Naive thymus-derived CD4-positive, alpha-beta T cell (primary cell): ENCODE data around the gene FER. TPM values are rescaled to one million over a fixed set of nuclear protein-coding genes. Genes with fewer than 3 reads are reported as not detected.

Experiments used
- ATAC-seq: fragments of 150-1000 bp; cut with Tn5 transposase; 2 replicates; pipeline ENCODE4 v1.10.0; 2021; ENCODE audit warnings: mild to moderate bottlenecking, moderate library complexity
- CTCF ChIA-PET: fragments of 350-600 bp; sonication (Branson Sonifier 250); formaldehyde crosslinking; loops from one replicate; lab custom pipeline; 2021; ENCODE audit warnings: antibody characterized with exemption; lab: Charles Lee
- POLR2A ChIA-PET: fragments of 350-600 bp; sonication (Branson Sonifier 250); formaldehyde crosslinking; loops from one replicate; lab custom pipeline; 2021; ENCODE audit warnings: antibody characterized with exemption, inconsistent platforms; lab: Charles Lee
- DNase-seq, 9 donors: peaks; one replicate each; pipeline versions ENCODE4 v3.0.0 to v3.0.0-alpha.2; 2020 to 2022; ENCODE audit warnings: mixed read lengths in 1 of 9
- H3K27ac ChIP-seq: one replicate; pipeline ENCODE4 v1.7.0; 2013; ENCODE audit warnings: mild to moderate bottlenecking, low read depth, low read length, moderate library complexity
- H3K27me3 ChIP-seq, 2 donors: one replicate each; pipeline ENCODE4 v1.7.0; 2013; ENCODE audit warnings: low read length in 2 of 2, mild to moderate bottlenecking in 2 of 2, moderate library complexity in 2 of 2; ENCODE audit not compliant: control insufficient read depth in 2 of 2, insufficient read depth in 2 of 2
- H3K36me3 ChIP-seq, 3 experiments: 1 replicate in 2 of 3; 2 replicates in 1 of 3; pipeline ENCODE4 v1.7.0; 2013; ENCODE audit warnings: low read length in 3 of 3, mild to moderate bottlenecking in 3 of 3, moderate library complexity in 1 of 3; ENCODE audit not compliant: insufficient read depth in 3 of 3, control insufficient read depth in 2 of 3
- H3K4me1 ChIP-seq, 2 donors: one replicate each; pipeline ENCODE4 v1.7.0; 2013; ENCODE audit warnings: low read length in 2 of 2, mild to moderate bottlenecking in 2 of 2, moderate library complexity in 1 of 2; ENCODE audit not compliant: control insufficient read depth in 2 of 2, insufficient read depth in 2 of 2
- H3K4me3 ChIP-seq: 2 replicates; pipeline ENCODE4 v1.7.0; 2013; ENCODE audit warnings: mild to moderate bottlenecking, low read length
- H3K9me3 ChIP-seq, 3 experiments: 1 replicate in 2 of 3; 2 replicates in 1 of 3; pipeline ENCODE4 v1.7.0; 2013; ENCODE audit warnings: low read length in 3 of 3; ENCODE audit not compliant: control insufficient read depth in 2 of 3
- H3K27ac Mint-ChIP-seq, 9 donors: one replicate each; pipeline ENCODE4 v1.8.0; 2020 to 2022; ENCODE audit warnings: mixed read lengths in 9 of 9, mild to moderate bottlenecking in 8 of 9, moderate library complexity in 5 of 9, inconsistent platforms in 2 of 9
- H3K27me3 Mint-ChIP-seq, 5 donors: one replicate each; pipeline ENCODE4 v1.8.0; 2021 to 2022; ENCODE audit warnings: mixed read lengths in 5 of 5, mild to moderate bottlenecking in 1 of 5
- H3K36me3 Mint-ChIP-seq, 5 donors: one replicate each; pipeline ENCODE4 v1.8.0; 2020 to 2022; ENCODE audit warnings: mixed read lengths in 5 of 5, mild to moderate bottlenecking in 3 of 5, inconsistent platforms in 1 of 5
- H3K4me1 Mint-ChIP-seq, 7 donors: one replicate each; pipeline ENCODE4 v1.8.0; 2020 to 2022; ENCODE audit warnings: mixed read lengths in 7 of 7, mild to moderate bottlenecking in 3 of 7, inconsistent platforms in 1 of 7
- H3K4me3 Mint-ChIP-seq, 10 donors: one replicate each; pipeline ENCODE4 v1.8.0; 2020 to 2022; ENCODE audit warnings: mild to moderate bottlenecking in 10 of 10, mixed read lengths in 10 of 10, moderate library complexity in 6 of 10, inconsistent platforms in 2 of 10
- H3K9me3 Mint-ChIP-seq, 11 donors: one replicate each; pipeline ENCODE4 v1.8.0; 2020 to 2022; ENCODE audit warnings: mixed read lengths in 11 of 11, mild to moderate bottlenecking in 4 of 11, inconsistent platforms in 1 of 11, moderate library complexity in 1 of 11
- intact Hi-C, 2 donors: fragments of 100-400 bp; cut with micrococcal nuclease; formaldehyde crosslinking; loops; one replicate each; pipeline ENCODE4 v1.15.1; 2023
- polyA plus RNA-seq, 2 donors: library from polyadenylated mRNA; unstranded; fragments of 300-500 nt; fragmentation: Illumina TruSeq; gene quantifications; one replicate each; pipeline ENCODE4 v1.2.3, GENCODE V29; 2021
- total RNA-seq, 6 experiments: library from RNA in 5 of 6; stranded (reverse) in 5 of 6; gene quantifications; 1 replicate in 5 of 6; 2 replicates in 1 of 6; pipeline ENCODE4 v1.2.3 and lab custom pipeline; 2021 to 2026

Gene FER
- total and polyA plus RNA-seq, 7 experiments from 2014 or later: 2.7 to 17.6 (median 13.8) TPM

- peak in 6 of 9 donors; percentile 9 to 56 (median 16) for DNase-seq
- Histone ChIP-seq H3K27ac (peak overlapping the region; percentile 94), H3K9me3 (no peaks in the 10 kb centered on the region), H3K4me3 (peak overlapping the region; percentile 91), H3K4me1 (peaks cover 10 to 12% of the 10 kb centered on the region in 2 donors), H3K36me3 (peaks cover 0 to 10% (median 0%) of the 10 kb centered on the region in 3 experiments), H3K27me3 (no peaks in the 10 kb centered on the region)
- Mint-ChIP-seq H3K4me3 (peak overlapping the region; percentile 83 to 100 (median 93)), H3K4me1 (peaks cover 9 to 26% (median 13%) of the 10 kb centered on the region in 7 donors), H3K27me3 (peaks cover 0 to 55% (median 0%) of the 10 kb centered on the region in 5 donors), H3K36me3 (peaks cover 0 to 3% (median 0%) of the 10 kb centered on the region in 5 donors), H3K9me3 (no peaks in the 10 kb centered on the region), H3K27ac (peak overlapping the region; percentile 69 to 98 (median 93))
- ChIA-PET POLR2A (interaction anchor here (1.3 to 1.8 kb wide), 3 partner anchors 21 to 660 kb away, joined by 3 to 11 read pairs (median 6); partner anchors contain the start of gene PJA2), CTCF (no interaction called here)
- ATAC-seq: peak; percentile 6
- intact Hi-C loops: loop anchor here (2.0 to 10.0 kb wide), 6 partner anchors 20 to 1990 kb away; partner anchors contain the start of genes SLC25A46 (in 1 of the 2) and TMEM232 (in 1 of the 2)
These were observed 1.6 kb downstream of the FER start for GRCh38 chr5:108749128-108749861.

- H3K27me3 Mint-ChIP-seq: peaks cover 0 to 35% (median 0%) of the 10 kb centered on the region in 5 donors
- H3K4me3 Mint-ChIP-seq: no peak overlapping the region
- Histone ChIP-seq H3K36me3 (peaks cover 0 to 6% (median 0%) of the 10 kb centered on the region in 3 experiments), H3K4me3 (no peak overlapping the region), H3K27ac (no peak overlapping the region), H3K9me3 (no peaks in the 10 kb centered on the region), H3K4me1 (peaks cover 0 to 7% of the 10 kb centered on the region in 2 donors), H3K27me3 (no peaks in the 10 kb centered on the region)
- H3K4me1 Mint-ChIP-seq: peaks cover 4 to 11% (median 7%) of the 10 kb centered on the region in 7 donors
- CTCF ChIA-PET: no interaction called here
- intact Hi-C loops: no loop called here
- POLR2A ChIA-PET: no interaction called here
- H3K9me3 Mint-ChIP-seq: no peaks in the 10 kb centered on the region
- no peak overlapping the region for H3K27ac Mint-ChIP-seq
- peaks cover 0 to 3% (median 0%) of the 10 kb centered on the region in 5 donors for H3K36me3 Mint-ChIP-seq
- ATAC-seq (no peak), DNase-seq (no peak)
These were observed 5.6 kb downstream of the FER start for GRCh38 chr5:108753331-108753730.

- Mint-ChIP-seq H3K4me3 (no peak overlapping the region), H3K27me3 (peaks cover 0 to 33% (median 0%) of the 10 kb centered on the region in 5 donors), H3K27ac (no peak overlapping the region), H3K9me3 (no peaks in the 10 kb centered on the region), H3K36me3 (peaks cover 0 to 3% (median 0%) of the 10 kb centered on the region in 5 donors), H3K4me1 (peaks cover 4 to 11% (median 9%) of the 10 kb centered on the region in 7 donors)
- Histone ChIP-seq H3K4me3 (no peak overlapping the region), H3K36me3 (peaks cover 0 to 4% (median 0%) of the 10 kb centered on the region in 3 experiments), H3K4me1 (peaks cover 0 to 7% of the 10 kb centered on the region in 2 donors), H3K27ac (no peak overlapping the region), H3K27me3 (no peaks in the 10 kb centered on the region), H3K9me3 (no peaks in the 10 kb centered on the region)
- CTCF ChIA-PET: no interaction called here
- DNase-seq (no peak), ATAC-seq (no peak)
- intact Hi-C loops: no loop called here
- POLR2A ChIA-PET: interaction anchor here (0.6 kb wide), 1 partner anchor 1141 kb away, joined by 3 read pairs; no protein-coding TSS in a partner anchor
These were observed 6.2 kb downstream of the FER start for GRCh38 chr5:108753877-108754276.

- POLR2A ChIA-PET: interaction anchor here (0.6 kb wide), 1 partner anchor 604 kb away, joined by 4 read pairs; no protein-coding TSS in a partner anchor
These were observed 12.8 kb downstream of the FER start for GRCh38 chr5:108760512-108760911.

GRCh38 chr5:108762660-108763059 is 15.0 kb downstream of the FER start:
- no peaks in the 10 kb centered on the region for H3K27me3 ChIP-seq
- ChIA-PET POLR2A (no interaction called here), CTCF (no interaction called here)
- intact Hi-C loops: no loop called here
- Mint-ChIP-seq H3K27ac (no peak overlapping the region), H3K4me3 (peak overlapping the region in 3 of 10 donors; percentile 3 to 13 (median 12)), H3K36me3 (peaks cover 0 to 3% (median 0%) of the 10 kb centered on the region in 5 donors), H3K27me3 (no peaks in the 10 kb centered on the region), H3K4me1 (peaks cover 4 to 36% (median 30%) of the 10 kb centered on the region in 7 donors), H3K9me3 (peaks cover 0 to 2% (median 0%) of the 10 kb centered on the region in 11 donors)
- ATAC-seq (no peak), DNase-seq (no peak)
- peaks cover 0 to 12% of the 10 kb centered on the region in 2 donors for H3K4me1 ChIP-seq
- H3K27ac ChIP-seq: no peak overlapping the region
- no peak overlapping the region for H3K4me3 ChIP-seq
- no peaks in the 10 kb centered on the region for H3K9me3 ChIP-seq
- H3K36me3 ChIP-seq: no peaks in the 10 kb centered on the region

More at GRCh38 chr5:108760512-108760911, 12.8 kb downstream of the FER start:
- Histone ChIP-seq H3K4me3 (no peak overlapping the region), H3K27ac (no peak overlapping the region), H3K9me3 (no peaks in the 10 kb centered on the region), H3K27me3 (no peaks in the 10 kb centered on the region), H3K36me3 (no peaks in the 10 kb centered on the region), H3K4me1 (peaks cover 0 to 12% of the 10 kb centered on the region in 2 donors)
- CTCF ChIA-PET: no interaction called here
- Mint-ChIP-seq H3K9me3 (peaks cover 0 to 2% (median 0%) of the 10 kb centered on the region in 11 donors), H3K36me3 (peaks cover 0 to 2% (median 0%) of the 10 kb centered on the region in 5 donors), H3K27me3 (no peaks in the 10 kb centered on the region), H3K4me1 (peaks cover 4 to 36% (median 30%) of the 10 kb centered on the region in 7 donors), H3K4me3 (peak overlapping the region in 8 of 10 donors; percentile 10 to 76 (median 44)), H3K27ac (peak overlapping the region in 8 of 9 donors; percentile 4 to 88 (median 64))
- intact Hi-C loops: no loop called here
- DNase-seq (peak in 7 of 9 donors; percentile 29 to 62 (median 52)), ATAC-seq (peak; percentile 88)

GRCh38 chr5:108763222-108763916 is 15.7 kb downstream of the FER start:
- Histone ChIP-seq H3K27me3 (no peaks in the 10 kb centered on the region), H3K27ac (no peak overlapping the region), H3K4me1 (peaks cover 0 to 12% of the 10 kb centered on the region in 2 donors), H3K36me3 (no peaks in the 10 kb centered on the region), H3K4me3 (no peak overlapping the region), H3K9me3 (no peaks in the 10 kb centered on the region)
- ChIA-PET POLR2A (no interaction called here), CTCF (no interaction called here)
- peaks cover 0 to 2% (median 0%) of the 10 kb centered on the region in 11 donors for H3K9me3 Mint-ChIP-seq
- peak overlapping the region in 1 of 9 donors; percentile 11 for H3K27ac Mint-ChIP-seq
- peaks cover 4 to 36% (median 30%) of the 10 kb centered on the region in 7 donors for H3K4me1 Mint-ChIP-seq
- no peaks in the 10 kb centered on the region for H3K27me3 Mint-ChIP-seq
- ATAC-seq (no peak), DNase-seq (no peak)
- no peak overlapping the region for H3K4me3 Mint-ChIP-seq
- intact Hi-C loops: no loop called here
- peaks cover 0 to 3% (median 0%) of the 10 kb centered on the region in 5 donors for H3K36me3 Mint-ChIP-seq
